GM19468 (cell line): ENCODE results near the gene VCX.
"Not testable (repeated sequence)": the region's sequence is repeated elsewhere in the genome, so short reads cannot be mapped to it uniquely, and the experiment has no call there.

Experiments
- ATAC-seq: cut with Tn5 transposase; IDR thresholded peaks from one replicate; pipeline ENCODE4 v1.9.1; 2021; ENCODE audit warnings: mild to moderate bottlenecking, moderate library complexity, moderate number of reproducible peaks; ENCODE audit not compliant: unreplicated experiment; ENCODE audit errors: extremely low read depth

VCX gene

GRCh38 chrX:7842871-7843270, at the start of gene VCX:
VCX (plus strand) TSS chrX:7843171; CDS start chrX:7843204, 33 bp downstream.
- ATAC-seq = not testable (repeated sequence)

- ATAC-seq = no peak
These were observed 44.6 kb upstream of the VCX start for GRCh38 chrX:7798327-7798726.

DNA sequence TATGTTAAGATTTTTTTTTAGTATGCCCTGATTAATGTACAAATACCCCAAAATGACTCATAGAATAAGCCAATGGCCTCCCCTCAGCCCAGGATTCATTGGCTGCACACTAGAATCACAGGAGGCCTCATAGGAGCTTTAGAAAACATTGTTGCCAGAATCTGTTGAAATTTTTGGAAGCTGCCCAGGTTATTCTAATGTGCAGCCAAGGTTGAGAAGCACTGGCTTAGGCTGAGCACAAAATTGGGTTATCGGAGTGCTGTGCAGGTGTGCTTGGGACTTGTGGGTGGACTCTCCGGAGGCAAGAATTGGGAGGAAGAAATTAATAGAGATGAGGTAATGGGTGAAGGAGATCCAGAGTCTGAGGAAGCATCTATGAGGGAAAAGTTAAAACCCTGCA, 41.3 kb upstream of the VCX start:
- no peak for ATAC-seq

GRCh38 chrX:7815166-7815805, 27.7 kb upstream of the VCX start:
- ATAC-seq = no peak

- ATAC-seq = no peak
These were observed 14.4 kb upstream of the VCX start for GRCh38 chrX:7828594-7828993.

- ATAC-seq = no peak
These were observed 1.7 kb upstream of the VCX start for GRCh38 chrX:7841084-7841805.

DNA sequence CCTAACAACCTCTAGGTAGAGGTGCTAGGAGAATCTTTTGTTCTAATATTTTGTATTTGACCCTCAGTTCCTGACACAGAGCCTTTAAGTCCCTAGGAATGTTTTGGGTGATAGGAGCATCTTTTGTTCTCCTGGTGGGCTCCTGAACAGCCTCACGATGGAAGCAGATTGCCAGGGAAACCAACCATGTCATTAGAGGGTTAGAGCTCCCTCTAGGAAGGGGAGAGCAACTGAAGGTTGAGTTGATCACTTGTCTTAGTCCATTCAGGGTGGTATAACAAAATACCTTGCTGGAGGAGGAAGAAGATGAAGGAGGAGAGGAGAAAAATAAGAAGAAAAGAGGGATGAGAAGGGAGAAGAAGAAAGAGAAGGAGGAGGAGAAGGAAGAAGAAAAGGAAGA, 9.2 kb downstream of the VCX start:
- ATAC-seq = no peak

GRCh38 chrX:7872042-7872441, 29.1 kb downstream of the VCX start:
- ATAC-seq = no peak

GRCh38 chrX:7876957-7877356, 34.0 kb downstream of the VCX start:
- ATAC-seq = no peak

DNA sequence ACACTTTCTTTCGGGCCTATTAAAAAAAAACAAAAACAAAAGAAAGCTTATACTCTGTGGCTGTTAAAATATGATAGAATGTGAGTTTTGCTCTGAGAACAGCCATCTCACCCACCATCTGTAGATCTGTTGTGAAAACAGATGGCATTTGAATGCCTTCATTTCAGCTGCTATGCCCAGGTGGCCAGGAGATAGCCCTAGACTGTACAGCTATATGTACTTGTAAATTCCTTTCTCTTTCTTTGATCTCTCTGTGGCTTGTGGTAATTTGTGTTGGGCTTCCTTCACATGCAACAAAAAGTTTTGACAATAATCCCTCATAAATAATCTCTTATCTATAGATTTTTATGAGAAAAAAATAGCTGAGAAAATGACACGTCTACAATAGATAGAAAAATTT, 46.2 kb downstream of the VCX start:
- ATAC-seq = no peak

DNA sequence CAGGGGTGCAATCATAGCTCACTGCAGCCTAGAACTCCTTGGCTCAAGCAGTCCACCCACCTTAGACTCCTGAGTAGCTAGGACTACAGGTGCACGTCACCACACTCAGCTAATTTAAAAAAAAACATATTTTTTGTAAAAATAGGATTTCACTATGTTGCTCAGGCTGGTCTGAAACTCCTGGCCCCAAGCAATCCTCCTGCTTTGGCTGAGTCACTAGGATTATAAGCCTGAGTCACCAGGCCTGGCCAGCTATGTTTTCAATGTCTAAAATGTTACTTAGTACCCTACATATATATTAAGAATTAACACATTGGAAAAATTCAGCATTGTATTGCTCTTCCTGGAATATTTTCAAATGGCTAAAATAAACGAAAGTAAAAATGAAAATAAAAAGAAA, 46.7 kb downstream of the VCX start:
- ATAC-seq = no peak

DNA sequence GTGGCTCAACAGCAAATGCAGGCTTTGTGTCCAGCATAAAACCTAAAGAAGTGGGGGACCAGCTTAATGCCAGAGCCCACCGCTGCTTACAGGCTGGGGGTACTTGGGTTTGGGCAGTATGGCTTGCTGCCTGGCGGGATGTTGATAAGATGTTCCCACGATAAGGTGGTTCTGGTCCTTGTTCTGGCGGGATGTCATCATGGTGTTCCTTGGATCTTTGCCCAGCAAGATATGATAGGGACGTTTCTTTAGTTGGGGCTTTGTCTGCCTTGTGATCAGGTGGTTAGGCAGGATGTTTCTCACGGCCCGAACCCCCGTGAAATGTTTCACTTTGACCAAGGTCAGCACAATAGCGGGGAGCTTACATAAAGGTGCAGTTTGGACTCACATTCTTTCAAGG, 49.0 kb downstream of the VCX start:
- ATAC-seq = no peak
